NB4 (cell line): ENCODE results near the gene MRPL36.

Experiments
- DNase-seq: peaks from one replicate; pipeline ENCODE4 v3.0.0; 2010; ENCODE audit warnings: low read depth
- H3K4me3 ChIP-seq: one replicate; pipeline ENCODE4 v1.5.1; 2011; ENCODE audit warnings: mild to moderate bottlenecking, low read depth, low read length, moderate library complexity
- MYC ChIP-seq: IDR thresholded peaks from 2 replicates; pipeline ENCODE4 v1.6.1; 2011; ENCODE audit warnings: low read depth, low read length
- POLR2A ChIP-seq: IDR thresholded peaks from 2 replicates; pipeline ENCODE4 v1.6.1; 2011; ENCODE audit warnings: mild to moderate bottlenecking; ENCODE audit not compliant: insufficient read length; ENCODE audit errors: extremely low read depth
- TF ChIP-seq, protein P1 (sequence below): IDR thresholded peaks from 2 replicates; pipeline ENCODE4 v1.6.1; 2011; ENCODE audit warnings: low read depth, low read length
- TF ChIP-seq, protein P2 (sequence below): IDR thresholded peaks from one replicate; pipeline ENCODE4 v1.5.1; 2012; ENCODE audit warnings: low read depth, low read length

MRPL36 gene

DNA sequence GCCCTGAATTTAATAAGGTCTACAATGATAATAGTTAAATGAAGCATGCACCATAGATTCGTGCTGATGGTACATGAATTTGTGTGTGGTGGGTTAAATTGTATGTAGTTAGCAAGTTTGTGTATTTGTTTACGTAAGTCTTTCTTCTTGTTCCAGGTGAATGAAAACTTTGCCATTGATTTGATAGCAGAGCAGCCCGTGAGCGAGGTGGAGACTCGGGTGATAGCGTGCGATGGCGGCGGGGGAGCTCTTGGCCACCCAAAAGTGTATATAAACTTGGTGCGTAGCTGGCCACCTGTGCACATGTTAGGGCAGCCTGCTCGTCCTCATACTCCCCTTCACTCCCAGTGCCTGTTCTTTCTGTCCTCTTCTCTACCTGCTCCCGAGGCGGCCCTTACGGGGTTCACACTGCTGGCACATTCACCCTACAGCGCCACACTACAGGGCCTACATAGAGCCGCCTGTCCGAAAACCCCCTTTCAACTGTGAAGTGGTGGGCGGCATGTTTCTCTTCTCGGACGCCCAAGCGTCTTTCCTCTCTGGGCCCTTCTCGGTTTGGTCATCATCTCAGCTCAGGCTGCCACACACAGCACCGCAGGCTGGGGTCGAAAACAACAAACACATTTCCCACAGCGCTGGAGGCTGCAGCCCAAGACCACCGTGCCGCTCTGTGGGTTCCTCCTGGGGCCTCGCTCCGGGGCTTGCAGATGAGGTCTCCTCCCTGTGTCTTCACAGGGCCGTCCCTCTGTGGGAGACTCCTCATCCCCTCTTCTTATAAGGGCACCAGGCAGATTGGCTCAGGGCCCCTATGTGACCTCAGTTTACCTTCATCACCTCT is 14.8 kb upstream of the MRPL36 start:
- no peak overlapping the region for H3K4me3 ChIP-seq
- no peak for DNase-seq
- no peak for TF ChIP-seq MYC
- TF ChIP-seq, protein P1, sequence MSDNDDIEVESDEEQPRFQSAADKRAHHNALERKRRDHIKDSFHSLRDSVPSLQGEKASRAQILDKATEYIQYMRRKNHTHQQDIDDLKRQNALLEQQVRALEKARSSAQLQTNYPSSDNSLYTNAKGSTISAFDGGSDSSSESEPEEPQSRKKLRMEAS, result no peak

DNA sequence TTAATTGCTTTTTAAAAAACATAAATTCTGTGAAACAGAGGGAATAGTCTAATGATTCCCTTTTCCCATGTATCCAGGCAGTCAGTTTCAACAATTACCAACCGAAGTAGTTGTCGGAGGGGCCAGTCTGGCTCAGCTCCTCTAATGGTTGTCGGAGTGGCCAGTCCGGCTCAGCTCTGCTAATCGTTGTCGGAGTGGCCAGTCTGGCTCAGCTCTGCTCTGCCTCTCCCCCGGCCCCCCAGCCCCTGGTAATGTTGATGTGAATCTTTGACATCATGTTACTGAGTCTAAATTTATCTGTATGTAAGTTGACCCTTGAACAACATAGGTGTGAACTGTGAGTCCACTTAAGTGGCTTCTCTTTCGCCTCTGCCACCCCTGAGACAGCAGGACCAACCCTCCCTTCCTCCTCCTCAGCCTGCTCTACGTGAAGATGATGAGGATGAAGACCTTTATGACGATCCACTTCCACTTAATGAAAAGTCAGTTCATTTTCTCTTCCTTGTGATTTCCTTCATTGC is 11.0 kb upstream of the MRPL36 start:
- no peak for TF ChIP-seq MYC
- TF ChIP-seq, protein P1, result no peak
- TF ChIP-seq, protein P2, sequence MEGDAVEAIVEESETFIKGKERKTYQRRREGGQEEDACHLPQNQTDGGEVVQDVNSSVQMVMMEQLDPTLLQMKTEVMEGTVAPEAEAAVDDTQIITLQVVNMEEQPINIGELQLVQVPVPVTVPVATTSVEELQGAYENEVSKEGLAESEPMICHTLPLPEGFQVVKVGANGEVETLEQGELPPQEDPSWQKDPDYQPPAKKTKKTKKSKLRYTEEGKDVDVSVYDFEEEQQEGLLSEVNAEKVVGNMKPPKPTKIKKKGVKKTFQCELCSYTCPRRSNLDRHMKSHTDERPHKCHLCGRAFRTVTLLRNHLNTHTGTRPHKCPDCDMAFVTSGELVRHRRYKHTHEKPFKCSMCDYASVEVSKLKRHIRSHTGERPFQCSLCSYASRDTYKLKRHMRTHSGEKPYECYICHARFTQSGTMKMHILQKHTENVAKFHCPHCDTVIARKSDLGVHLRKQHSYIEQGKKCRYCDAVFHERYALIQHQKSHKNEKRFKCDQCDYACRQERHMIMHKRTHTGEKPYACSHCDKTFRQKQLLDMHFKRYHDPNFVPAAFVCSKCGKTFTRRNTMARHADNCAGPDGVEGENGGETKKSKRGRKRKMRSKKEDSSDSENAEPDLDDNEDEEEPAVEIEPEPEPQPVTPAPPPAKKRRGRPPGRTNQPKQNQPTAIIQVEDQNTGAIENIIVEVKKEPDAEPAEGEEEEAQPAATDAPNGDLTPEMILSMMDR, result no peak
- TF ChIP-seq POLR2A, result no peak
- no peak for DNase-seq
- H3K4me3 ChIP-seq, result no peak overlapping the region

DNA sequence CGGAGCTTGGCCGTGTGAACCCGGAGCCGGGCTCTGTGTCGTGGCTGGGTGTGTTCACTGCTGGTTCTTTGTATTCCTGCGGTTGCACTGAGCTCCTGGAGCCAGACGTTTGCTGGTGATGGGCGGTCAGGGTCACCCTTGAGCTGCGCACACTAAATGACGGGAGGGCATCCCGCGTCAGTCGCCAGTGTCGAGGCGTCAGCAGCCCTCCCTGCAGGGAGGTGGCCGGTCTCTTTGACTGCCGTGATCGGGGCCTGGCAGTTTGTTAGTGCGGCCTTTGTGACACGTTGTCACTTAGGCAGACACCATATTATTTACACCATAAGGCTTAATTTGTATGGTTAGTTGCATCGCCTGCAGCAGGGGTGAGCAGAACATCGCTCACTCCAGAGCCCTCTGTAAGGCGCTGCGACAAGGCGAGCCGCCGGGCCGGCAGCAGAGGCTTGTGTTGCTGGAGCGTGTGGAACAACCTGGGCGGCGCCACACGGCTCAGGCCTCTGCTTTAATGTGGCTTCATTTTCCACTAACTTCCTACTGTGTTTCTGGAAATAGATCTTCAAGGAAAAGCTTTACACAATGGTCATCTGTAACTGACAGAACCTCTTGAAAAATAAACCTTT is 9.9 kb upstream of the MRPL36 start:
- H3K4me3 ChIP-seq, result no peak overlapping the region
- TF ChIP-seq MYC, result no peak
- TF ChIP-seq, protein P2, result no peak
- TF ChIP-seq, protein P1, result no peak
- DNase-seq, result no peak

DNA sequence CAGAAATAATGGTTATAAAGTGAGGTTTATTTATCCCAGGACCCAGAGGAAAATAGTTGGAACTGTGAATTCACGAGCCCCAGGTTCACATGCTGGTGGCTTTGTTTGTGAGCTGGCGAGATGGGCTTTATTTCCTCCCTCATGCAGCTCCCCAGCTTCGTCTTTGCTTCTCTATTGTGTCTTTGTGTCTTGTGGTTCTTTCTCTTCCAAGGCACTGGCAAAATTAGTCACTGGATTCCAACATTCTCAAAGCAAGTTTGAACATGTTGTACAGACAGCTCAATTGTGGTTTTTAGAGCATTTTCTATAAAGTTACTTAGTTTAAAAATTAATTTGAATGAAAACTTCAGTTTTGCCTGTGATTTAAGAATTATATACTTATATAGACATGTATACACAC is 8.8 kb upstream of the MRPL36 start:
- no peak for DNase-seq
- TF ChIP-seq MYC (no peak), POLR2A (no peak)
- TF ChIP-seq, protein P1, result no peak
- TF ChIP-seq, protein P2, result no peak
- no peak overlapping the region for H3K4me3 ChIP-seq

DNA sequence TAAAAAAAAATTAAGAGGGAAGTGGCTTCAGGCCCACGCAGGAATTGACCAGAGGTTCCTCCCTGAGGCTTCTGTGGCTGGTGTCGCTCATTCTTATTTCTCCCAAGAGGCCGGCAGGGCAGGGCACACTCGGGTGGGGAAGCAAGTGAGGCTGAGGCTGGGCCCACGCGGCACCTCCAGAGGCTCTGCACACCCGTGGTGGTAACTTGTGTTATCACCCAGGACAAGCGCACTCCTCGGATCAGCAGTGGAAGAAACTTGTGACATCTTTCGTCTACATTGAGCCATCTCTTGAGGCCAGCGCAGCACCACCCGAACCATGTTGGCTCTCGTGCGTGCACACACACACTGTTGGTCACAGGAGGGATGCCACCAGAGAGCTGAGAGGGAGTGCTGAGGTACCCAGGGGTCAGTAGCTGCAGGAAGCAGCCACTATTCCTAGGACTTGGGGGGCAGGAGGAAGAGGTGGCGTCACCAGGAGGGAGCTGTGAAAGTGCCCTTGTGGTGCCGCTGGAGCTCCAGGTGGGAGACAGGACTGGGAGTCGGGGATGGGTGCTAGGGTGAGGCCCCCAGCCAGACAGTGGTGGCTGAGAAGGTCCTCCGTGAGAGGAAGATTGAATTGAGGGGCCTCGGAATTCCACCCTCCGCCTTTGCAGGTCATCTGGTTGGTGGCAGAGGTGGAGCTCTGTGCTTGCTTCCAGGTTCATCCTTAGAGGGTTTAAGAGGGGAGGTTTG is 8.0 kb upstream of the MRPL36 start:
- H3K4me3 ChIP-seq, result no peak overlapping the region
- DNase-seq, result peak; percentile 42
- no peak for TF ChIP-seq MYC
- TF ChIP-seq, protein P1, result no peak

DNA sequence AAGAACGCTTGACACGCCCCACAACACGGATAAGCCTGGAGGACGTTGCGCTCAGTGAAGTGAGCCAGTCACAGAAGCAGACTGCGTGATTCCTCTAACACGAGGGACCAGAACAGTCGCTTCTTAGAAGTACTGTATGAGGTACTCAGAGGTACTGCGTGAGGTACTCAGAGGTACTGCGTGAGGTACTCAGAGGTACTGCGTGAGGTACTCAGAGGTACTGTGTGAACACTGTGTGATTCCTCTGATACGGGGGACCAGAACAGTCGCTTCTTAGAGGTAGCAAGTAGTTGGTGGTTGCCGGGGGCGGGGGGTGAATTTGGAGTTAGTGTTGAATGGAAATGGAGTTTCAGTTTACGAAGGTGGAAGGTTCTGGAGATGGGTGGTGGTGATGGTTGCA is 7.3 kb upstream of the MRPL36 start:
- TF ChIP-seq, protein P1, result no peak
- no peak for TF ChIP-seq POLR2A
- TF ChIP-seq, protein P2, result no peak

More for the DNA sequence above, 7.3 kb upstream of the MRPL36 start:
- DNase-seq, result peak; percentile 18
- H3K4me3 ChIP-seq, result no peak overlapping the region
